GM19025 (cell line): ENCODE data around the gene KMT2E.
A peak's percentile ranks its signal among the peaks of the same experiment; 100 is the strongest.

ENCODE experiments used
- ATAC-seq: cut with Tn5 transposase; IDR thresholded peaks from one replicate; pipeline ENCODE4 v1.9.1; 2021; ENCODE audit warnings: mild to moderate bottlenecking, low read depth, moderate library complexity; ENCODE audit not compliant: unreplicated experiment

KMT2E gene

GRCh38 chr7:105118612-105119600 is 104.9 kb downstream of the KMT2E start:
- no peak for ATAC-seq

GRCh38 chr7:105122619-105123018 is 108.6 kb downstream of the KMT2E start:
- ATAC-seq: no peak

GRCh38 chr7:105125745-105126144 is 111.7 kb downstream of the KMT2E start:
- ATAC-seq: no peak

GRCh38 chr7:105126436-105126975 is 112.5 kb downstream of the KMT2E start:
- ATAC-seq: no peak

GRCh38 chr7:105127179-105127578 is 113.2 kb downstream of the KMT2E start:
- no peak for ATAC-seq

- ATAC-seq: no peak
Measured at GRCh38 chr7:105130048-105130447, 116.0 kb downstream of the KMT2E start.

- ATAC-seq: no peak
Measured at GRCh38 chr7:105130580-105130979, 116.6 kb downstream of the KMT2E start.

GRCh38 chr7:105131033-105131656 is 117.1 kb downstream of the KMT2E start:
- peak; percentile 65 for ATAC-seq

GRCh38 chr7:105131890-105132289 is 117.9 kb downstream of the KMT2E start:
- ATAC-seq: no peak

GRCh38 chr7:105132335-105132734 is 118.3 kb downstream of the KMT2E start:
- no peak for ATAC-seq

GRCh38 chr7:105132835-105133234 is 118.8 kb downstream of the KMT2E start:
- ATAC-seq: no peak

- no peak for ATAC-seq
Measured at GRCh38 chr7:105133358-105133757, 119.4 kb downstream of the KMT2E start.

- no peak for ATAC-seq
Measured at GRCh38 chr7:105133986-105134655, 120.1 kb downstream of the KMT2E start.

GRCh38 chr7:105136221-105136620 is 122.2 kb downstream of the KMT2E start:
- ATAC-seq: no peak

GRCh38 chr7:105137898-105138297 is 123.9 kb downstream of the KMT2E start:
- ATAC-seq: no peak

GRCh38 chr7:105139381-105139780 is 125.4 kb downstream of the KMT2E start:
- ATAC-seq: no peak

GRCh38 chr7:105141068-105141467 is 127.1 kb downstream of the KMT2E start:
- ATAC-seq: no peak

- no peak for ATAC-seq
Measured at GRCh38 chr7:105149827-105150226, 135.8 kb downstream of the KMT2E start.

GRCh38 chr7:105151152-105151551 is 137.1 kb downstream of the KMT2E start:
- ATAC-seq: no peak

GRCh38 chr7:105153531-105153930 is 139.5 kb downstream of the KMT2E start:
- ATAC-seq: no peak

GRCh38 chr7:105154084-105154483 is 140.1 kb downstream of the KMT2E start:
- ATAC-seq: no peak
